Activated CD8-positive, alpha-beta memory T cell treated with anti-CD3 and anti-CD28 coated beads, Interleukin-2, amount 50 U/mL, for 24 hours (primary cell): ENCODE results near the gene PAX8.
"Not testable (repeated sequence)": the region's sequence is repeated elsewhere in the genome, so short reads cannot be mapped to it uniquely, and the experiment has no call there.

Experiments
- DNase-seq: peaks from one replicate; pipeline ENCODE4 v3.0.0-alpha.2; 2020; ENCODE audit errors: extremely low read depth

Gene PAX8

GRCh38 chr2:113278742-113279139 is at the start of gene PAX8:
Gene PAX8 (minus strand): TSS chr2:113278921. CDS start chr2:113278394, 527 bp downstream.
- DNase-seq = no peak

GRCh38 chr2:113328043-113328442 is 49.3 kb upstream of the PAX8 start:
- DNase-seq = no peak

- DNase-seq = not testable (repeated sequence)
These were observed 46.5 kb upstream of the PAX8 start for GRCh38 chr2:113325161-113325731.

- no peak for DNase-seq
These were observed 46.0 kb upstream of the PAX8 start for GRCh38 chr2:113324684-113325160.

GRCh38 chr2:113323129-113323528 is 44.4 kb upstream of the PAX8 start:
- DNase-seq = not testable (repeated sequence)

- not testable (repeated sequence) for DNase-seq
These were observed 41.4 kb upstream of the PAX8 start for GRCh38 chr2:113320106-113320505.

GRCh38 chr2:113318941-113319340 is 40.2 kb upstream of the PAX8 start:
- DNase-seq = not testable (repeated sequence)

GRCh38 chr2:113316085-113316484 is 37.4 kb upstream of the PAX8 start:
- no peak for DNase-seq

- not testable (repeated sequence) for DNase-seq
These were observed 35.9 kb upstream of the PAX8 start for GRCh38 chr2:113314663-113315062.

- DNase-seq = not testable (repeated sequence)
These were observed 35.5 kb upstream of the PAX8 start for GRCh38 chr2:113314176-113314575.

GRCh38 chr2:113311781-113312180 is 33.1 kb upstream of the PAX8 start:
- not testable (repeated sequence) for DNase-seq

- DNase-seq = not testable (repeated sequence)
These were observed 32.5 kb upstream of the PAX8 start for GRCh38 chr2:113311191-113311590.

GRCh38 chr2:113309655-113310387 is 31.1 kb upstream of the PAX8 start:
- DNase-seq = no peak

- DNase-seq = not testable (repeated sequence)
These were observed 30.1 kb upstream of the PAX8 start for GRCh38 chr2:113308784-113309183.

- not testable (repeated sequence) for DNase-seq
These were observed 27.5 kb upstream of the PAX8 start for GRCh38 chr2:113306207-113306606.

GRCh38 chr2:113305749-113306148 is 27.0 kb upstream of the PAX8 start:
- DNase-seq = not testable (repeated sequence)

- DNase-seq = no peak
These were observed 26.4 kb upstream of the PAX8 start for GRCh38 chr2:113305146-113305545.

GRCh38 chr2:113304702-113305101 is 26.0 kb upstream of the PAX8 start:
- no peak for DNase-seq

GRCh38 chr2:113302216-113302980 is 23.7 kb upstream of the PAX8 start:
- not testable (repeated sequence) for DNase-seq

- DNase-seq = no peak
These were observed 21.6 kb upstream of the PAX8 start for GRCh38 chr2:113300281-113300680.

- no peak for DNase-seq
These were observed 19.5 kb upstream of the PAX8 start for GRCh38 chr2:113298176-113298575.

GRCh38 chr2:113297590-113297989 is 18.9 kb upstream of the PAX8 start:
- not testable (repeated sequence) for DNase-seq
